ENCODE measurements around the gene NT5C2. TPM values are rescaled to one million over a fixed set of nuclear protein-coding genes. Genes with fewer than 3 reads are reported as not detected.
"Not testable (repeated sequence)": the region's sequence is repeated elsewhere in the genome, so short reads cannot be mapped to it uniquely, and the experiment has no call there.

The NT5C2 gene
- total RNA-seq, 1 experiment from 2014 or later, result 70.0 TPM

- Mint-ChIP-seq H3K4me1 (ENCODE audit: low read depth, unreplicated experiment) (peaks cover 14% of the 10 kb centered on the region), H3K4me3 (ENCODE audit: low read depth, unreplicated experiment) (no peak overlapping the region), H3K36me3 (ENCODE audit: insufficient read depth, unreplicated experiment) (no peaks in the 10 kb centered on the region), H3K27me3 (ENCODE audit: unreplicated experiment) (no peaks in the 10 kb centered on the region), H3K9me3 (ENCODE audit: low read depth, unreplicated experiment) (peaks cover 4% of the 10 kb centered on the region), H3K27ac (ENCODE audit: unreplicated experiment) (no peak overlapping the region)
- no TSS peak for BruUV-seq (replicated peaks)
- intact Hi-C loops (cut with micrococcal nuclease; ENCODE audit: unreplicated experiment), result no loop called here
- CTCF ChIA-PET, result no interaction called here
- DNase-seq, result no peak
- no peak for TF ChIP-seq CTCF (IDR thresholded peaks at IDR 0.05; ENCODE audit: unreplicated experiment)
These were observed 34.3 kb upstream of the NT5C2 start for GRCh38 chr10:103227416-103227815.

- H3K27ac Mint-ChIP-seq (ENCODE audit: unreplicated experiment), result no peak overlapping the region
- no peaks in the 10 kb centered on the region for H3K27me3 Mint-ChIP-seq (ENCODE audit: unreplicated experiment)
- intact Hi-C loops (cut with micrococcal nuclease; ENCODE audit: unreplicated experiment), result no loop called here
- DNase-seq, result no peak
- no TSS peak for BruUV-seq (replicated peaks)
- H3K4me1 Mint-ChIP-seq (ENCODE audit: low read depth, unreplicated experiment), result peaks cover 8% of the 10 kb centered on the region
- no peaks in the 10 kb centered on the region for H3K36me3 Mint-ChIP-seq (ENCODE audit: insufficient read depth, unreplicated experiment)
- TF ChIP-seq CTCF (IDR thresholded peaks at IDR 0.05; ENCODE audit: unreplicated experiment), result no peak
- peaks cover 7% of the 10 kb centered on the region for H3K9me3 Mint-ChIP-seq (ENCODE audit: low read depth, unreplicated experiment)
- CTCF ChIA-PET, result no interaction called here
- H3K4me3 Mint-ChIP-seq (ENCODE audit: low read depth, unreplicated experiment), result no peak overlapping the region
These were observed 32.9 kb upstream of the NT5C2 start for GRCh38 chr10:103225939-103226338.

- H3K4me3 Mint-ChIP-seq (ENCODE audit: low read depth, unreplicated experiment); intact Hi-C loops (cut with micrococcal nuclease; ENCODE audit: unreplicated experiment); DNase-seq; H3K9me3 Mint-ChIP-seq (ENCODE audit: low read depth, unreplicated experiment); BruUV-seq (replicated peaks); H3K27me3 Mint-ChIP-seq (ENCODE audit: unreplicated experiment); H3K27ac Mint-ChIP-seq (ENCODE audit: unreplicated experiment); H3K36me3 Mint-ChIP-seq (ENCODE audit: insufficient read depth, unreplicated experiment); CTCF ChIA-PET; H3K4me1 Mint-ChIP-seq (ENCODE audit: low read depth, unreplicated experiment): not testable (repeated sequence)
These were observed 31.6 kb upstream of the NT5C2 start for GRCh38 chr10:103224721-103225120.

- intact Hi-C loops (cut with micrococcal nuclease; ENCODE audit: unreplicated experiment), result no loop called here
- H3K4me1 Mint-ChIP-seq (ENCODE audit: low read depth, unreplicated experiment), result peaks cover 8% of the 10 kb centered on the region
- DNase-seq, result no peak
- H3K9me3 Mint-ChIP-seq (ENCODE audit: low read depth, unreplicated experiment), result peaks cover 7% of the 10 kb centered on the region
- CTCF ChIA-PET, result no interaction called here
- no peaks in the 10 kb centered on the region for H3K27me3 Mint-ChIP-seq (ENCODE audit: unreplicated experiment)
- H3K27ac Mint-ChIP-seq (ENCODE audit: unreplicated experiment), result no peak overlapping the region
- no TSS peak for BruUV-seq (replicated peaks)
- no peaks in the 10 kb centered on the region for H3K36me3 Mint-ChIP-seq (ENCODE audit: insufficient read depth, unreplicated experiment)
- no peak for TF ChIP-seq CTCF (IDR thresholded peaks at IDR 0.05; ENCODE audit: unreplicated experiment)
- H3K4me3 Mint-ChIP-seq (ENCODE audit: low read depth, unreplicated experiment), result no peak overlapping the region
These were observed 31.1 kb upstream of the NT5C2 start for GRCh38 chr10:103224133-103224532.

GRCh38 chr10:103216362-103216761 lies 23.3 kb upstream of the NT5C2 start:
- H3K36me3 Mint-ChIP-seq (ENCODE audit: insufficient read depth, unreplicated experiment); H3K4me1 Mint-ChIP-seq (ENCODE audit: low read depth, unreplicated experiment); H3K27me3 Mint-ChIP-seq (ENCODE audit: unreplicated experiment); intact Hi-C loops (cut with micrococcal nuclease; ENCODE audit: unreplicated experiment); DNase-seq; H3K27ac Mint-ChIP-seq (ENCODE audit: unreplicated experiment); BruUV-seq (replicated peaks); H3K4me3 Mint-ChIP-seq (ENCODE audit: low read depth, unreplicated experiment): not testable (repeated sequence)
- H3K9me3 Mint-ChIP-seq (ENCODE audit: low read depth, unreplicated experiment), result peaks cover 10% of the 10 kb centered on the region
- CTCF ChIA-PET, result interaction anchor here (0.8 kb wide), 1 partner anchor 15 kb away, joined by 4 read pairs; no protein-coding TSS in a partner anchor
